ENCODE data around the gene NWD2.

The NWD2 gene

DNA sequence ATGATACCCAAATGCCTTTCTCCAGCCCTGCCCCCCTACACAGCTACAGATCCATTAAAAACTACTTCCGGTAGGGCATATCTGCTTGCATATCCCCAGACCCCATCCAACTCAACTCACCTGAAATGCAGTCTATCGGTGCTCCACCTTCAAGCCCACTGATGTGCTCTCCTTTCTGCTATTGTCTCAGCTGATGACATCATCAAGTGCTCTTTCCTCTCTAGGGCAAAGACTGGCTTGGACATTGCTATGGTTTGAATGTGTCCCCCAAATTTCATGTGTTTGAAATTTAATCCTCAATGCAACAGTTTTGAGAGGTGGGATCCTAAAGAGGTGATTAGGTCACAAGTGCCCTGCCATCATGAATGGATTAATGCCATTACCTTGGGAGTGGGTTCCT, 229.3 kb downstream of the NWD2 start:
- Histone ChIP-seq H3K4me1 (ENCODE audit: control insufficient read depth, insufficient read depth, low read length) (no peaks in the 10 kb centered on the region), H3K27me3 (ENCODE audit: control insufficient read depth, insufficient read depth, low read length, poor library complexity, severe bottlenecking) (no peaks in the 10 kb centered on the region), H3K4me3 (ENCODE audit: insufficient read depth, low read depth, low read length) (no peak overlapping the region), H3K9me3 (ENCODE audit: control insufficient read depth, low read length) (no peaks in the 10 kb centered on the region), H3K36me3 (ENCODE audit: control insufficient read depth, insufficient read depth, low read length) (no peaks in the 10 kb centered on the region), H3K27ac (ENCODE audit: insufficient read depth, low read depth, low read length, poor library complexity, severe bottlenecking) (no peak overlapping the region)
- 91 to 96% methylated on average over 2 of the region's 2 CpGs for WGBS, 2 experiments

DNA sequence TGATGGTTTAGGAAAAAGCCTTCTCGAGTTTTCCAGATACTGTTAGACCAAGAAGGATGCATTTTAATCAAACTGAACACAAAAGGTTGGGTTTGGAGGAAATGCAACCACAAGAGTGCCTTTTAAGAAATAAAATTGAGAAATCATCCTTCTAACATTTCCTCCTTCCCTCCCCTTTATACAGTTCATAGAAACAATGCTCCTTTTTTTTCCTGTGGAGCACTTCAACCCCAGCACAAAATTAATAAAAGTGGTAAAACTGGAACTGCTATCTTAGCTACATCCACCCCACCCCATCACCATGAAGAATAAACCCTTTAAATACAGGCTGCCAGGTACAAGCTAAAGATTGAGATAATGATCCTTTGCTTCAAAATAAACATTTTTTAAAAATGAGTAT, 230.5 kb downstream of the NWD2 start:
- no peaks in the 10 kb centered on the region for H3K27me3 ChIP-seq (ENCODE audit: control insufficient read depth, insufficient read depth, low read length, poor library complexity, severe bottlenecking)
- no peak overlapping the region for H3K27ac ChIP-seq (ENCODE audit: insufficient read depth, low read depth, low read length, poor library complexity, severe bottlenecking)
- no peaks in the 10 kb centered on the region for H3K36me3 ChIP-seq (ENCODE audit: control insufficient read depth, insufficient read depth, low read length)
- no peaks in the 10 kb centered on the region for H3K4me1 ChIP-seq (ENCODE audit: control insufficient read depth, insufficient read depth, low read length)
- no peak overlapping the region for H3K4me3 ChIP-seq (ENCODE audit: insufficient read depth, low read depth, low read length)
- H3K9me3 ChIP-seq (ENCODE audit: control insufficient read depth, low read length): no peaks in the 10 kb centered on the region
- WGBS, 2 experiments: 93 to 100% methylated on average over 1 of the region's 1 CpG

DNA sequence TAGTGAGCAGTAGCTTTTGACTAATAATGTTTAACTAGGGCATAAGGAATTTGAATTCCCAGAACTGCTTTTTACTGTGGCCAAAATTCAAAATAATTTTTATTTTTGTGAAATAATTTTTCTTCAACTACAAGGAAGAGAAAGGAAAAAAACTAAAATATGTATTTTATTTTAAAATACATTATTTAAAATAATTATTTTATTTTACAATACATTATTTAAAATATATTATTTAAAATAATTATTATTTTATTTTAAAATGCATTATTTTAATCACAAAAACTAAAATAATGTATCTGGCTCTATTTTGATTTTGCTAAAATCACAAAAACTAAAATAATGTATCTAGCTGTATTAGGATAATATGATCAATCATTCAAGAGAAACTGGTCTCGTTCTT, 231.2 kb downstream of the NWD2 start:
- Histone ChIP-seq H3K27ac (ENCODE audit: insufficient read depth, low read depth, low read length, poor library complexity, severe bottlenecking) (no peak overlapping the region), H3K27me3 (ENCODE audit: control insufficient read depth, insufficient read depth, low read length, poor library complexity, severe bottlenecking) (no peaks in the 10 kb centered on the region), H3K4me1 (ENCODE audit: control insufficient read depth, insufficient read depth, low read length) (no peaks in the 10 kb centered on the region), H3K36me3 (ENCODE audit: control insufficient read depth, insufficient read depth, low read length) (no peaks in the 10 kb centered on the region), H3K4me3 (ENCODE audit: insufficient read depth, low read depth, low read length) (no peak overlapping the region), H3K9me3 (ENCODE audit: control insufficient read depth, low read length) (no peaks in the 10 kb centered on the region)
- no CpG with 5 or more reads among the region's 1 CpG for WGBS, 2 experiments

DNA sequence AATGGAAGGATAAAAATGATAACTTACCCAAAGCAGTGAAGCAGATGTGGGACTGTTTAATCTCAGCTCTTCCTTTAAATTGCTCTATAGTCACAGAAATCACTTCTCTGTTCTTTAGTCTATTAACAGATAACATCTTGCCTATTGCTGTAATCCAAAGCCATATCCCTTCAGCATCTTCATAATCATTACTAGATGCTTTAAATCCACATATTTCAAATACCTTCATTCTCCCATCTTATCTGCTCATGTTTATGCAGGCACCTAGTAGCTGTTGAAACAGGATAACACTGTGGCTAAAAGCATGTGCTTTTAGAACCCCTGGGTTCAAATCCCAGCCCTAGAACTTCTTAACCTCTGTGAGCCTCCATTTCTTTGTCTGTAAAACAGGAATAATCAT, 231.7 kb downstream of the NWD2 start:
- Histone ChIP-seq H3K9me3 (ENCODE audit: control insufficient read depth, low read length) (no peaks in the 10 kb centered on the region), H3K4me1 (ENCODE audit: control insufficient read depth, insufficient read depth, low read length) (no peaks in the 10 kb centered on the region), H3K4me3 (ENCODE audit: insufficient read depth, low read depth, low read length) (no peak overlapping the region), H3K27ac (ENCODE audit: insufficient read depth, low read depth, low read length, poor library complexity, severe bottlenecking) (no peak overlapping the region), H3K27me3 (ENCODE audit: control insufficient read depth, insufficient read depth, low read length, poor library complexity, severe bottlenecking) (no peaks in the 10 kb centered on the region), H3K36me3 (ENCODE audit: control insufficient read depth, insufficient read depth, low read length) (no peaks in the 10 kb centered on the region)

GRCh38 chr4:37476691-37477090, 232.1 kb downstream of the NWD2 start:
- H3K36me3 ChIP-seq (ENCODE audit: control insufficient read depth, insufficient read depth, low read length): no peaks in the 10 kb centered on the region
- no peaks in the 10 kb centered on the region for H3K4me1 ChIP-seq (ENCODE audit: control insufficient read depth, insufficient read depth, low read length)
- no peak overlapping the region for H3K27ac ChIP-seq (ENCODE audit: insufficient read depth, low read depth, low read length, poor library complexity, severe bottlenecking)
- no peaks in the 10 kb centered on the region for H3K27me3 ChIP-seq (ENCODE audit: control insufficient read depth, insufficient read depth, low read length, poor library complexity, severe bottlenecking)
- 91 to 96% methylated on average over 2 of the region's 2 CpGs for whole genome bisulfite sequencing, 2 experiments
- H3K9me3 ChIP-seq (ENCODE audit: control insufficient read depth, low read length): no peaks in the 10 kb centered on the region
- H3K4me3 ChIP-seq (ENCODE audit: insufficient read depth, low read depth, low read length): no peak overlapping the region

- Histone ChIP-seq H3K27ac (ENCODE audit: insufficient read depth, low read depth, low read length, poor library complexity, severe bottlenecking) (no peak overlapping the region), H3K4me1 (ENCODE audit: control insufficient read depth, insufficient read depth, low read length) (no peaks in the 10 kb centered on the region), H3K36me3 (ENCODE audit: control insufficient read depth, insufficient read depth, low read length) (no peaks in the 10 kb centered on the region), H3K4me3 (ENCODE audit: insufficient read depth, low read depth, low read length) (no peak overlapping the region), H3K9me3 (ENCODE audit: control insufficient read depth, low read length) (no peaks in the 10 kb centered on the region), H3K27me3 (ENCODE audit: control insufficient read depth, insufficient read depth, low read length, poor library complexity, severe bottlenecking) (no peaks in the 10 kb centered on the region)
- 93 to 100% methylated on average over 3 of the region's 3 CpGs for WGBS, 2 experiments
Observed at GRCh38 chr4:37477126-37477525, 232.6 kb downstream of the NWD2 start.

GRCh38 chr4:37478151-37478550, 233.6 kb downstream of the NWD2 start:
- Histone ChIP-seq H3K9me3 (ENCODE audit: control insufficient read depth, low read length) (no peaks in the 10 kb centered on the region), H3K27ac (ENCODE audit: insufficient read depth, low read depth, low read length, poor library complexity, severe bottlenecking) (no peak overlapping the region), H3K4me1 (ENCODE audit: control insufficient read depth, insufficient read depth, low read length) (no peaks in the 10 kb centered on the region), H3K27me3 (ENCODE audit: control insufficient read depth, insufficient read depth, low read length, poor library complexity, severe bottlenecking) (no peaks in the 10 kb centered on the region), H3K36me3 (ENCODE audit: control insufficient read depth, insufficient read depth, low read length) (no peaks in the 10 kb centered on the region), H3K4me3 (ENCODE audit: insufficient read depth, low read depth, low read length) (no peak overlapping the region)
- WGBS, 2 experiments: 97 to 98% methylated on average over 5 to 6 of the region's 6 CpGs

DNA sequence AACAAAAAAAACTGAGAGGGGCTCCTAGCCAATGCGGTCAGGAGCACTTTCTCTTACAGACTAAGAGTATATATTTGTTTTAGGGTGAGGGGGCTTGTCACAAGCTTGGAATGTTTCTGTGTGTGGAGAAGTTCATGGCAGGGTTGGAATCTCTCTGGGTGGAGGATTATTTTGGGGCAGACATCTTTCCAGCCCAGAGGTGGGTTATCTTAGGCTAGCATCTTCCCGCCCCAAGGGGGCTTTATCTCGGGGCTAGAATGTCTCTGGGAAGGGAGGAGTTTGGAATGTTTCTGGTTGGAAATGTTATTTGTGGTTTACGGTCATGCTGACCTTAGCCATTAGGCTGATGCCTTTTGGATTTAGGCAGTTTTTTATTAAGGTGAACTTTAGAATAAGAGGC, 236.0 kb downstream of the NWD2 start:
- no peaks in the 10 kb centered on the region for H3K4me1 ChIP-seq (ENCODE audit: control insufficient read depth, insufficient read depth, low read length)
- no peak overlapping the region for H3K4me3 ChIP-seq (ENCODE audit: insufficient read depth, low read depth, low read length)
- WGBS, 2 experiments: 79 to 86% methylated on average over 4 of the region's 4 CpGs
- no peaks in the 10 kb centered on the region for H3K27me3 ChIP-seq (ENCODE audit: control insufficient read depth, insufficient read depth, low read length, poor library complexity, severe bottlenecking)
- no peaks in the 10 kb centered on the region for H3K36me3 ChIP-seq (ENCODE audit: control insufficient read depth, insufficient read depth, low read length)
- H3K27ac ChIP-seq (ENCODE audit: insufficient read depth, low read depth, low read length, poor library complexity, severe bottlenecking): no peak overlapping the region
- no peaks in the 10 kb centered on the region for H3K9me3 ChIP-seq (ENCODE audit: control insufficient read depth, low read length)

- Histone ChIP-seq H3K4me3 (ENCODE audit: insufficient read depth, low read depth, low read length) (no peak overlapping the region), H3K27ac (ENCODE audit: insufficient read depth, low read depth, low read length, poor library complexity, severe bottlenecking) (no peak overlapping the region), H3K4me1 (ENCODE audit: control insufficient read depth, insufficient read depth, low read length) (no peaks in the 10 kb centered on the region), H3K36me3 (ENCODE audit: control insufficient read depth, insufficient read depth, low read length) (no peaks in the 10 kb centered on the region), H3K27me3 (ENCODE audit: control insufficient read depth, insufficient read depth, low read length, poor library complexity, severe bottlenecking) (no peaks in the 10 kb centered on the region), H3K9me3 (ENCODE audit: control insufficient read depth, low read length) (no peaks in the 10 kb centered on the region)
- 96% methylated on average over 4 to 5 of the region's 5 CpGs for WGBS, 2 experiments
Observed at GRCh38 chr4:37481547-37482122, 237.1 kb downstream of the NWD2 start.

DNA sequence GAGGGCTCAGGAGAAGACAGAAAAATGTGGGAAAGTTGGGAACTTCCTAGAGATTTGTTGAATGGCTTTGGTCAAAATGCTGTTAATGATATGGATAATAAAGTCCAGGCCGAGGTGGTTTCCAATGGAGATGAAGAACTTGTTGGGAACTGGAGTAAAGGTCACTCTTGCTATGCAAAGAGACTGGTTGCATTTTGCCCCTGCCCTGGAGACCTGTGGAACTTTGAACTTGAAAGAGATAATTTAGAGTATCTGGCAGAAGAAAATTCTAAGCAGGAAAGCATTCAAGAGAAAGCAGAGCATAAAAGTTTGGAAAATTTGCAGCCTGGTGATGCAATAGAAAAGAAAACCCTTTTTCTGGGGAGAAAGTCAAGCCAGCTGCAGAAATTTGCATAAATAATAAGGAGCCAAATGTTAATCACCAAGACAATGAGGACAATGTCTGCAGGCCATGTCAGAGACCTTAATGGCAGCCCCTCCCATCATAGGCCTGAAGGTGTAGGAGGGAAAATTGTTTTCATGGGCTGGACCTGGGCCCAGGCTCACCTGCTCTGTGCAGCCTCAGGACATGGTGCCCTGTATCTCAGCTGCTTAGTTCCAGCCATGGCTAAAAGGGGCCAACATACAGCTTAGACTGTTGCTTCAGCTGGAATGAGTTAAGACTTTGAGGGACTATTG, 237.8 kb downstream of the NWD2 start:
- H3K27me3 ChIP-seq (ENCODE audit: control insufficient read depth, insufficient read depth, low read length, poor library complexity, severe bottlenecking): no peaks in the 10 kb centered on the region
- WGBS, 2 experiments: 87% methylated on average over 1 of the region's 1 CpG
- H3K36me3 ChIP-seq (ENCODE audit: control insufficient read depth, insufficient read depth, low read length): no peaks in the 10 kb centered on the region
- no peaks in the 10 kb centered on the region for H3K4me1 ChIP-seq (ENCODE audit: control insufficient read depth, insufficient read depth, low read length)
- H3K4me3 ChIP-seq (ENCODE audit: insufficient read depth, low read depth, low read length): no peak overlapping the region
- no peaks in the 10 kb centered on the region for H3K9me3 ChIP-seq (ENCODE audit: control insufficient read depth, low read length)
- H3K27ac ChIP-seq (ENCODE audit: insufficient read depth, low read depth, low read length, poor library complexity, severe bottlenecking): no peak overlapping the region

Data from ectodermal cell (in vitro differentiated cells).